Skeletal muscle cell (primary cell): Measurements from ENCODE around the gene RAB11A.
"Not testable (repeated sequence)": the region's sequence is repeated elsewhere in the genome, so short reads cannot be mapped to it uniquely, and the experiment has no call there.

Experiments used
- DNase-seq: peaks from one replicate; pipeline ENCODE4 v3.0.0-alpha.2; 2010; ENCODE audit warnings: low read depth
- H3K4me3 ChIP-seq: 2 replicates; pipeline ENCODE4 v1.5.1; 2011; ENCODE audit warnings: low read depth, mild to moderate bottlenecking, control low read depth, low read length, moderate library complexity

RAB11A gene

DNA sequence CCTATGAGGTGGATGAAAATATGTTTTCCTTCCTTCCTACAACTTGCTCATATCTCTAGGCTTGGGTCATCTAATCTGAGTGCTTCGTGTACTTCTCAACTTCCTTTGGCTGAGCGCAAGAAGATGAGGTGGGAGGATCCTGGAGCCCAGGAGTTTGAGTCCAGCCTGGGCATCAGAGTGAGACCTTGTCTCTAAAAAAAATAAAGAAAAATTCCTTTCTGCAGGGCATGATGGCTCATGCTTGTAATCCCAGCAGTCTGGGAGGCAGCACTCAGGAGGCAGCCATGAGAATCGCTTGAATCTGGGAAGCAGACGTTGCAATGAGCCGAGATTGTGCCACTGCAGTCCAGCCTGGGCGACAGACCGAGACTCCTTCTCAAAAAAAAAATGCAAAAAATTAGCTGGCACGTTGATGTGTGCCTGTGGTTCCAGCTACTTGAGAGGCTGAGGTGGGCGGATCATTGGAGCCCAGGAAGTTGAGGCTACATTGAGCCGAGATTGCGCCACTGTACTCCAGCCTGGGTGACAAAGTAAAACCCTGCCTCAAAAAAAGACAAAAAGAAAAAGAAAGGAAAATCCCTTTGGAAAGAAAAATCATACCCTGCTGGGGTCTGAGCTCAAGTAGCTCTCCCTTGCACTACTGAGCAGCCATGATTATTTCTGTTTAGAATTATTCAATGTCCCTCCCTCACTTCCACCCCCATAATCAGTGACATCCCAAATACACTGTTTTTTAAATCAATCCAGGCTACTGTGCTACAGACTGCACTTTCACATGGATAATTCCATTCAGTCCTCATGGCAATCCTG, 28.0 kb upstream of the RAB11A start:
- no peak overlapping the region for H3K4me3 ChIP-seq
- no peak for DNase-seq

DNA sequence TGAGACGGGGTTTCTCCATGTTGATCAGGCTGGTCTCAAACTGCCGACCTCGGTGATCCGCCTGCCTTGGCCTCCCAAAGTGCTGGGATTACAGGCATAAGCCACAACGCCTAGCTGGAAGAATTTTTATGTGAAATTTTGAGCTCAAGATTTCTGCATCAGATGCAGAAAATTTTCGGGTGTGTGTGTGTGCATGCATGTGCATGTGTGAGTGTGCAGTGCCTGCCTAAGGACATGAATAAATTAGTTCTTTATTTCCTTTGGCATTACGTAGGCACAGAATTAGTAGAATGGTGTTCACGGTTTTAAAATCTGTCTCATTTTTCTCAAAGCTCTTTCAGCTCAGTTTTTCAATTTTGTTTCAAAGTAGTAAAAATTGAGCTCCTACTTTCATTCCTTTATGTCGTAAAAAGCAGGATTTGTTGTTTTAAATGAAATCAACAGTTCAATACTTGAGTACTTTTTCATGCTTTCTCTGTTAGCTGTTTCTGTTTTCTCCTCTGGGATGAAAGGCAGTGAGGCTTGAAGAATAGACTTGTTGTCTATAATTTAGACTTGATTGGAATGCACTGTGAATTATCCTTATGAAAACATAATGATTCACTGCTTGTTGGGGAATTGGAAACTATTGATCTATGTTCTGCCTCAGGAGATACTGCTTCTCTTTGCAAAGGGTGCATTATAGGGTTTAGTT, 23.3 kb upstream of the RAB11A start:
- H3K4me3 ChIP-seq = no peak overlapping the region
- DNase-seq = no peak

DNA sequence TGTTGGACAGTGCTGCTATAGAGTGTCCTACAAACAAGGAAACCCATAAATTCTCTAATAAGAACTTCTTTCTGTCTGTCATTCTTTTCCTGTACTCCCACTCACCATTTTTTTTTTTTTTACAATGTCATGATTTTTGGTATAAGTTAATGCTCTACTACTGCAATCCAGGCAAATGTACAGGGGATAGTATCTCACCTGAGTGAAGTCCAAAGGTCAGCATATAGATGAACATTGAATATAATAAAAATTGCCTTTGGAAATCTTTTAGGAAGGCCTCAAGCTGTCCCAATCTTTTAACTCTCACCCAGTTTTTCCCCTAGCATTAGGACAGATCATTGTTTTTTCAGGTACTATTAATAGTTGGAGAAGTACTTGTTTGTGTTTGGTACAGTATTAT, 21.3 kb upstream of the RAB11A start:
- no peak overlapping the region for H3K4me3 ChIP-seq

DNA sequence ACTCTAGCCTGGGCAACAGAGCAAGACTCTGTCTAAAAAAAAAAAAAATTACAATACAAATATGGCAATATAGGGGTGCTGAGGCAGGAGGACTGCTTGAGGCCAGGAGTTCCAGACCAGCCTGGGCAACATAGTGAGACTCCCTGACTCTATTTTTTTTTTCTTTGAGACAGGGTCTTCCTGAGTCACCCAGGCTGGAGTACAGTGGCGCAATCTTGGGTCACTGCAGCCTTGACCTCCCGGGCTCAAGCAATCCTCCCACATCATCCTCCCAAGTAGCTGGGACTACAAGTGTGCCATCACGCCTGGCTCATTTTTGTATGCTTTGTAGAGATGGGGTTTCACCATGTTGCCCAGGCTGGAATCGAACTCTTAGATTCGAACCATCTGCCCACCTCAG, 17.3 kb upstream of the RAB11A start:
- H3K4me3 ChIP-seq = no peak overlapping the region
- no peak for DNase-seq

More for the DNA sequence above, 21.3 kb upstream of the RAB11A start:
- DNase-seq = no peak

DNA sequence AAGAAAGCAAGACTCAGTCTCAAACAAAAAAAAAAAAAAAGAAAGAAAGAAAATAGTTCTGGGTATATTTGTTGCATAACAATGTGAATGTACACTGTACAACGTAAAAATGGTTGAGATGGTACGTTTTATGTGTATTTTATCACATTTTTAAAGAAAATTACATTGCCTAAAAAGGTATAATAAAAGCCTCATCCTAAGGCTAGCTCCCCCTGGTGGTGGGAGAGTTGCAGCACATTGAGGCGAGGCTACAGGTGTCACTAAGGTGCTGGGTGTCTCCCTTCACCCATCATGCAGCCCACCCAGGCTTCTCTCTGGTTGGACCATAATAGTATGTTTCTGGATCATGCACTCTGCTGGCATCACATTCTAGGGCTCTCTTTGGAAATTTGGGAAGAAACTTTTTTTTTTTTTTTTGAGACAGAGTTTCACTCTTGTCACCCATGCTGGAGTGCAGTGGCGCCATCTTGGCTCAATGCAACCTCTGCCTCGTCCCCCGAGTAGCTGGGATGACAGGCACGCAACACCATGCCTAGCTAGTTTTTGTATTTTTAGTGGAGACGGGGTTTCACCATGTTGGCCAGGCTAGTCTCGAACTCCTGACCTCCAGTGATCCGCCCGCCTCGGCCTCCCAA, 12.4 kb upstream of the RAB11A start:
- no peak for DNase-seq
- no peak overlapping the region for H3K4me3 ChIP-seq

DNA sequence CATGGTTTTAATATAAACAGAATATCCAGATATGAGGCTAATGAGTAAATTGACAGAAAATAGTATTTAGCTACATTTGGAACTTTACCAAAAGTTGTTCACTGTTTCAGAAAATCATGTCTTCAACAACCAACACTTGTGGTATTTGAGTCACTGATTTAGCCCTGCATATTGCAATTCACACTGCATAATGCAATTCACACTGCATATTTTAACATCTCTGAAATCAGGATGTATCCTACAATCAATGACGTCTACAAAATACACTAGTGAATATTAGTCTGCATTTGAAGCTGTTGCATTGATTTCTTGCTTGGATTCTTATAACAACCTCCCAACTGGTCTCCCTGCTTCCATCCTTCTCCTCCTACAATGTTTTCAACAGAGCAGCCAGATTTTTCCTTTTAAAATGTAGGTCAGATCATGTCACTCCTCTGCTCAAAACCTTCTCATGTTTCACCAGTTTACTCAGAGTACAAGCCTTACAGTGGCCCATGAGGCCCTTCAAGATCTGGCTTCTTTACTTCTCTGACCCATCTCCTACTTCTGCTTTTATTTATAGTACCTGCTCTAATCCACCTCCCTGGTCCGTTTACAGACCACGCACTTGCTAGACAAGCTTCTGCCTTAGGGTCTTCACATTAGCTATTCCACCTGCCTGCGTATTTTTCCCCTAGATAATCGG, 11.4 kb upstream of the RAB11A start:
- H3K4me3 ChIP-seq = no peak overlapping the region
- no peak for DNase-seq

DNA sequence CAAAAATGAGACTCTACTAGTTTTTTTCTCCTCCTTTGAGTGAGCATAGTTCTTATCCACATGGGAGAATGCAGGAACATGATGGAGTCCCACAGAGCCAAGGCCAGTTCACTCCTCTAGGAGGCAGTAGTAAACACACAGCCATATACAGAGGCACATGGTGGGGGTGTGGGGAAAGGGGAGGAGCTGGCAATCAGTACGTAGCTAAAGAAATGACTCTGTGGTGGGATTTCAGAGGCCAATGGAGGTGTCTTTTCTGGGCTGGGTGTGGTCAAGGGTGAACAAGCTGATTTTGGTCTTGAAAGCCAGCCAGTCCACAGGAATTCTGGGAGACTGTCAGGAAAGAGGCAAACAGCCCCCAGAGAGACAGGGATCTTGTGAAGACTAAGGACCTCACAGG, 6.6 kb upstream of the RAB11A start:
- H3K4me3 ChIP-seq = no peak overlapping the region
- DNase-seq = no peak

DNA sequence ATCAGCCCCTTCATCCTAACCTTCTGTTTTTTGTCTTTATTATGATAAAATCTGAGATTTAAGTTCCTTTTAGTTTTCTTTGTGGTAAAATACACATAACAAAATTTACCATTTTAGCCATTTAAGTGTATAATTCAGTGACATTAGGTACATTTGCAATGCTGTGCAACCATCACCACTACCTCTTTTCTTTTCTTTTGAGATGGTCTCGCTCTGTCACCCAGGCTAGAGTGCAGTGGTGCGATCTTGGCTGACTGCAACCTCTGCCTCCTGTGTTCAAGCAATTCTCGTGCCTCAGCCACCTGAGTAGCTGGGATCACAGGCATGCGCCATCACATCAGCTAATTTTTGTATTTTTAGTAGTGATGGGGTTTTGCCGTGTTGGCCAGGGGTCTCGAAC, 6.2 kb upstream of the RAB11A start:
- no peak for DNase-seq
- H3K4me3 ChIP-seq = no peak overlapping the region

DNA sequence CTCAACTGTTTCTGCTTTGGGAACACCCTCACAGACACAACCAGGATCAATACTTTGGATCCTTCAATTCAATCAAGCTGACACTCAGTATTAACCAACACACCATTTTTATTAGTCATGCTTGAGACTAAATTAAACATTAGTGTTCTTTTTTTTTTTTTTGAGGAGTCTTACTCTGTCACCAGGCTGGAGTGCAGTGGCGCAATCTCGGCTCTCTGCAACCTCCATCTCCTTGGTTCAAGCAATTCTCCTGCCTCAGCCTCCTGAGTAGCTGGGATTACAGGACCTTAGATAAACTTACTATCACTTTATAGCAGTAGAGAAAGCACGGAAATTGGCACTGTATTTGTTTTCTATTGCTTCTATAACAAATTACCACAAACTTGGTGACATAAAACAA, 2.0 kb upstream of the RAB11A start:
- no peak for DNase-seq
- H3K4me3 ChIP-seq = no peak overlapping the region

DNA sequence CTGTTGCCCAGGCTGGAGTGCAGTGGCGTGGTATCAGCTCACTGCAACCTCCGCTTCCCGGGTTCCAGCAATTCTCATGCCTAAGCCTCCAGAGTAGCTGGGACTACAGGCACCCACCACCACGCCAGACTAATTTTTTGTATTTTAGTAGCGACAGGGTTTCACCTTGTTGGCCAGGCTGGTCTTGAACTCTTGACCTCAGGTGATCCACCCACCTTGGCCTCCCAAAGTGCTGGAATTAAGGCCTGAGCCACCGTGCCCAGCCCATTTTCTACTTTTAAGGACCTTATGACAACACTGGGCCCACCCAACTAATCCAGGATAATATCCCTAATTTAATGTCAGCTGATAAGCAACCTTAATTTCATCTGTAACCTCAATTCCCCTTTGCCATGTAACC, 1.4 kb upstream of the RAB11A start:
- not testable (repeated sequence) for DNase-seq, H3K4me3 ChIP-seq

DNA sequence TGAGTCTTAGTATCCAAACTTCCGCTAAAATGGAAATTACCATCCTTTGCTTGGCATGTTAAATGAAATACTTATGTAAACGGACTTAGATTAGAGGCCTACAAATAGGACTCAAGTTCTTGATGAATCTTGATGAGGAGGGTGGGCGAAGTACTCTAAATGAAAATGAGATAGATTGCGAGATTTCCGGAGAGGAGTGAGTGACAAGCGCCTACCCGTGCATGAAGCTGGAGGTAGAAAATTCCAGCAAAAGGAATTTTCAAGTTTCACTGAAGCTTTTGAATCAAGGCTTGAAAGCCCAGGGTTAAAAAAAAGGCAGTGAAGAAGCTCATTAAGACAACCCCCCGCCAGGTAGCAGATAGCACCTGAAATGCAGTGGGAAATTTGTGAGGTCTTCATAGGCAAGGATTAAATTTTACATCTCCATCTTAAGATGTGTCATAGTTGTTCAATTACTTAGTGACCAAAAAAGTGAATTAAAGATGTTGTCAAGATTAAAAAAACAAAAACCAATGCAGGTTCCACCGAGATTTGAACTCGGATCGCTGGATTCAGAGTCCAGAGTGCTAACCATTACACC, 655 bp upstream of the RAB11A start:
- no peak for DNase-seq
- H3K4me3 ChIP-seq = peak overlapping the region; percentile 97

DNA sequence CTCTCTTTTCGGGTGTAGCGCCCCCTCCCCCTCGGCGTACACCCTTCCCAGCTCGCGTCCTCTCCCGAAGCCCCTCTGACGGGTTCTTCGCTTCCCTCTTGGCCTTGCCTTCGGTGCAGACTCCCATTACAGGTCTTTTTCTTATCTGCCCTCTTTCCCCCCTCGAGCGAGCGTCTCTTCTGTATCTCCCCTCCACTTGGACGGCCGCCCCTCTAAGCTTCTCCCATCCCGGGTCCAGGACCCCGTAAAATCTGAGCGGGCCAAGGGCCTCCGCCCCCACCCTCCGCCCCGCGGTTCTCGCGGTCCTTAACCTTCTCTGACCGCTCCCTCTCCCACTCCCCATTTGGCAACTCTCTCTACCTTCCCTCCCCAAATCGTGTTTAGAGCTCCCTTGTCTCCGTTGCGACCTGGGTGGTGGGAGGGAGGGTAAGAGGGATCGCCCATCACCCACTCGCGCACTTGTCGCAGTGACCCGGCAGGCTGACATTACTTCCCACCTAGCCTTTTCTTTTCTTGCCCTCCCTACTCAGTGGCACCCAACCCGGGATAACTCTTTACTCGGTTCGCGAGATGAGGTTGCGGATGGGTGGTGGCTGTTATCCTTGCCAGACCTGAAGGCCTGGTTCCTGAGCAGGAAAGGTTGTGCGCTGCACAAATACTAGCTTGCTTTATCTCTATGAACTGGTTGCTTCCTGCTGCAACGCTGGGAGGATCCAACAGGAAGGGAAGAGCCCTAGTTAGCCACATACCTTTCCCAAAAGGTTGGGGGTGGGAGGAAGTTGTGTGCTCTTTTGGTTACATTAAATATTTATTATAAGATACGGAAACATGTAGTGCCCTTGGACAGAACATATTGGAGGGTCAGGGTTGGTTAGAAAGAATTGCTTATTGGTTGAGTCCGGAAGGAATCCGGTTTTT, 922 bp downstream of the RAB11A start:
- DNase-seq = no peak
- peak overlapping the region; percentile 97 for H3K4me3 ChIP-seq

DNA sequence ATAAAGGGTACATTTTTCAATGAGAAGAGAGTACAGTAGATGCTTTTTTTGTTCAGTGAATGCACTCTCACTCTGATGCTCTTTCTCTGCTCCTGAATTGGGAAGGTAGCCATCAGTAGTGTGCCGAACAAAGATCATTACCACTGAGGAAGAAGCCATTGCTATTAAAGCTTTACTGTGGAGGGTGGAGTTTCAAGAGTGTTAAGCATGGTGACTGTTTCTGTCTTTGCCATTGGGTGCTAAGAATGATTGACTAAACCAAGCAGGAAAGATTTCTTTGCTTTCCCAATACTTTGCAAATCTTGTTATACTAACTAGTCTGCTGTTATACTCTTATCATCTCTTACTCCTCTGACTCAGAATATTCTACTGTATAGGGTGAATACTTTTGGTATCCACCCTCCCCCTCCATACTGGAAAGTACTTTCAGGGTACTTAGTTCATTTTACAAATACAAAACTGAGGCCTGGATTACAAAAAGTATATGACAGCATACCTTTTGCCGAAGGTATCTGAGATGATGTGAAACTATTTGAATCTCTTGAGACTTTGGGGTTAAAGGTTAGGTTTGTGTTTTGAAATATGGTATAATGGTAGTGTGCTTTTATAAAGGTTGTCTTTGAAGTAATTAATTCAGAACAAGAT, 1.7 kb downstream of the RAB11A start:
- no peak for DNase-seq
- H3K4me3 ChIP-seq = peak overlapping the region; percentile 97

DNA sequence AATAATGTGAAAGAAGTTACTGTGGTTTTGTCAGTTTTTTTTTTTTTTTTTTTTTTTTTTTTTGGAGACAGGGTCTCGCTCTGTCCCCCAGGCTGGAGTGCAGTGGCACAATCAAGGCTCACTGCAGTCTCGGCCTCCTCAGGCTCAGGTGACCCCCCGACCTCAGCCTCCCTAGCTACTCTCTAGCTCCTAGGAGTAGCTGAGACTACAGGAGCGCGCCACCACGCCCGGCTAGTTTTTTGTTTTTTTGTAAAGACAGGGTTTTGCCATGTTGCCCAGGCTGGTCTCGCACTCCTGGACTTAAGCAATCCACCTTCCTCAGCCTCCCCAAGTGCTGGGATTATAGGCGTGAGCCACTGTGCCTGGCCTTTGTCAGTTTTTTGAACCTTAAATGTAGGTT, 2.6 kb downstream of the RAB11A start:
- H3K4me3 ChIP-seq, DNase-seq: not testable (repeated sequence)

DNA sequence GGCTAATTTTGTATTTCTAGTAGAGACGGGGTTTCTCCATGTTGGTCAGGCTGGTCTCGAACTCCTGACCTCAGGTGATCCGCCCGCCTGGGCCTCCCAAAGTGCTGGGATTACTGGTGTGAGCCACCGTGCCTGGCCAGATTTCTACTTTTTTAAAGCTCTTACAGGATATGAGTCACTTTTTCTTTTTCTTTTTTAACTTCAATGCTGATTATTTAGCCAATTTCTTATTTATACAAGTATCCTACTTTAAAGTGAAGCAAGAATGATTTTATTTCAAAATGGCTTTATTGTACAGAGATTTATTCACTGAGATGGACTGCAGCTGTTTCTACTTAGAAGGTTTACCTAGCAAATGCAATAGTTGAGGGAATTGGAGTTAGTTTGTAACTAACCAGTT, 3.3 kb downstream of the RAB11A start:
- not testable (repeated sequence) for H3K4me3 ChIP-seq

DNA sequence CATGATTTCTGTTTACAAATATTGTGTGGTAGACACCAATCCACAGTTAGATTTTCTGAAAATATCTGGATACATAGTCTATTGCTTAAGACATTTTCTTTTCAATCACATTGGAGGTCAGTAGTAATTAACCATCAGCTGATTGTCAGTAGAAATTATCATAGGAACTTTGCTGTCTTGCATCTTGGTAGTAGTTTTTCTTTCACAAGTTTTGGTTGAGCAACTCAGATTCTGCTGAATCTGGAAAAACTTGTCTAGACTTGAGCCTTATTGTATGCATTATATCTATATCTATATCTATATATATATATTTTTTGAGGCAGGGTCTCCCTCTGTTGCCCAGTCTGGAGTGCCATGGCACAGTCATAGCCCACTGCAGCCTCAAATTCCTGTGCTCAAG, 4.0 kb downstream of the RAB11A start:
- DNase-seq = no peak
- no peak overlapping the region for H3K4me3 ChIP-seq

More for the DNA sequence above, 3.3 kb downstream of the RAB11A start:
- not testable (repeated sequence) for DNase-seq

DNA sequence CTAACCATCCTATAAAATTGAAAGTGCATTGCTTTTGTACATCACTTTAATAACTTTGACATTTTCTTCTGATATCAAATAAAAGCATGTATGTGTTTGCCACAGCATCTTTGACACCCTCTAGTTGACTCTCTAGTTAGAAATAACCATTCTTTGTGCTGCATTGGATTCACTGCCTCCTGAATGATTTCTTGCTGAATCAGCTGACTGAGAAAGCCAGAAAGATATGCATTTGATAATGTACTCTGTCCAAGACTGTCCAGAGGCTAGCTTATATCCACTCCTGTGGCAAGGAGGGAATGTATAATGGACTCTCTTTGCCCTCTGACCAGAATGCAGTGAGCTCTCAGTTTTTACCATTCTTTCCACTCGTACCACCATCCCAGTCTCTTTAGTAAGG, 6.2 kb downstream of the RAB11A start:
- no peak for DNase-seq
- no peak overlapping the region for H3K4me3 ChIP-seq

DNA sequence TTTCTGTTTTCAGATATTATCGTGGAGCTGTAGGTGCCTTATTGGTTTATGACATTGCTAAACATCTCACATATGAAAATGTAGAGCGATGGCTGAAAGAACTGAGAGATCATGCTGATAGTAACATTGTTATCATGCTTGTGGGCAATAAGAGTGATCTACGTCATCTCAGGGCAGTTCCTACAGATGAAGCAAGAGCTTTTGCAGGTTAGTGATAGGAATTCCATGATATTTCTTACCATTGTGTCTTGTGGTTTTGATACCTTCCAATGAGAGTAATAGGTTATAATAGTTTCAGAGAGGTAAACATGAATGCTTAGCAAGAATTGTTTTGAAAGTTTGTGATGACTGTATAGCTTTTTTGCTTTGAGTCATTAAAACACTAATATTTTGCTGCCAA, 8.5 kb downstream of the RAB11A start:
- no peak overlapping the region for H3K4me3 ChIP-seq

More for the DNA sequence above, 8.5 kb downstream of the RAB11A start:
- DNase-seq = no peak
